PC-3 (cell line): Measurements from ENCODE around the gene IRX6. TPM values are rescaled to one million over a fixed set of nuclear protein-coding genes. Genes with fewer than 3 reads are reported as not detected.

Experiments used
- ATAC-seq: fragments of 200-7000 bp; cut with Tn5 transposase; 2 replicates; pipeline ENCODE4 v1.9.1; 2020; ENCODE audit warnings: mild to moderate bottlenecking, moderate library complexity
- BruUV-seq: library from RNA; stranded (reverse); fragments of 400-500 nt; replicated peaks from 2 replicates; lab custom pipeline; 2021; lab: Mats Ljungman, UMichigan
- CTCF ChIA-PET: fragments of 300-600 bp; sonication (Branson Sonifier 250); formaldehyde crosslinking; loops from one replicate; lab custom pipeline; 2022; ENCODE audit warnings: antibody characterized with exemption; lab: Charles Lee
- POLR2A ChIA-PET: fragments of 300-600 bp; sonication (Branson Sonifier 250); formaldehyde crosslinking; loops from one replicate; lab custom pipeline; 2022; ENCODE audit warnings: antibody characterized with exemption; ENCODE audit not compliant: unreplicated experiment; lab: Charles Lee
- DNase-seq: peaks from one replicate; pipeline ENCODE4 v3.0.0-alpha.2; 2015
- H2AFZ ChIP-seq: fragments of 300-600 bp; sonication (generic); 2 replicates; pipeline ENCODE4 v1.6.0; 2016; ENCODE audit warnings: antibody characterized with exemption, low read length
- H3F3A ChIP-seq: fragments of 300-600 bp; sonication (generic); one replicate; pipeline ENCODE4 v1.6.0; 2017; ENCODE audit warnings: antibody characterized with exemption, low read length, control low read depth, mild to moderate bottlenecking; ENCODE audit not compliant: unreplicated experiment
- H3K27ac ChIP-seq: fragments of 300-600 bp; sonication (generic); 2 replicates; pipeline ENCODE4 v1.5.1; 2016; ENCODE audit warnings: mild to moderate bottlenecking, low read length
- H3K27me3 ChIP-seq: fragments of 300-600 bp; sonication (generic); 2 replicates; pipeline ENCODE4 v1.6.1; 2016; ENCODE audit warnings: low read length, mixed read lengths
- H3K36me3 ChIP-seq: fragments of 300-600 bp; sonication (generic); 2 replicates; pipeline ENCODE4 v1.6.1; 2016; ENCODE audit warnings: low read depth, mixed run types, low read length, mixed read lengths
- H3K4me1 ChIP-seq: fragments of 300-600 bp; sonication (generic); 2 replicates; pipeline ENCODE4 v1.5.1; 2016; ENCODE audit warnings: low read length; ENCODE audit not compliant: insufficient read depth
- H3K4me2 ChIP-seq: fragments of 300-600 bp; sonication (generic); 2 replicates; pipeline ENCODE4 v1.6.0; 2016; ENCODE audit warnings: low read length
- H3K4me3 ChIP-seq: fragments of 300-600 bp; sonication (generic); 2 replicates; pipeline ENCODE4 v1.5.1; 2016; ENCODE audit warnings: mild to moderate bottlenecking, low read length, mixed read lengths
- H3K79me2 ChIP-seq: fragments of 300-600 bp; sonication (generic); 2 replicates; pipeline ENCODE4 v1.6.1; 2017; ENCODE audit warnings: low read length, mixed read lengths
- H3K9ac ChIP-seq: fragments of 300-600 bp; sonication (generic); 2 replicates; pipeline ENCODE4 v1.6.0; 2016; ENCODE audit warnings: mild to moderate bottlenecking, low read length
- H3K9me2 ChIP-seq: fragments of 300-600 bp; sonication (generic); replicated peaks from 2 replicates; pipeline ENCODE4 v1.6.1; 2016; ENCODE audit warnings: mixed run types, low read length, mixed read lengths
- H3K9me3 ChIP-seq: fragments of 300-600 bp; sonication (generic); 2 replicates; pipeline ENCODE4 v1.6.1; 2016; ENCODE audit warnings: low read length, mixed read lengths
- H4K20me1 ChIP-seq: fragments of 300-600 bp; sonication (generic); 2 replicates; pipeline ENCODE4 v1.6.1; 2016; ENCODE audit warnings: low read length, mixed read lengths
- EZH2 ChIP-seq: fragments of 300-600 bp; sonication (generic); IDR thresholded peaks from one replicate; pipeline ENCODE4 v1.6.1; 2017; ENCODE audit warnings: antibody characterized with exemption, mild to moderate bottlenecking, low read length; ENCODE audit not compliant: unreplicated experiment
- EZH2phosphoT487 ChIP-seq: fragments of 300-600 bp; sonication (generic); IDR thresholded peaks from 2 replicates; pipeline ENCODE4 v1.6.1; 2018; ENCODE audit warnings: mild to moderate bottlenecking, antibody characterized with exemption, low read length, borderline replicate concordance
- intact Hi-C: fragments of 100-400 bp; cut with micrococcal nuclease; formaldehyde crosslinking; loops from 2 replicates; pipeline ENCODE4 v1.9.0; 2023
- total RNA-seq: library from RNA; depleted of rRNA; stranded (reverse); fragments of >200 nt; gene quantifications from 2 replicates; pipeline ENCODE4 v1.2.3, GENCODE V29; 2014
- TF ChIP-seq, protein P1 (sequence below): fragments of 300-600 bp; sonication (generic); conservative IDR thresholded peaks from 2 replicates; pipeline ENCODE4 v1.5.1; 2017; ENCODE audit warnings: antibody characterized with exemption, low read depth, mild to moderate bottlenecking, low read length

Gene IRX6
- total RNA-seq, 1 experiment from 2014 or later, result not detected

DNA sequence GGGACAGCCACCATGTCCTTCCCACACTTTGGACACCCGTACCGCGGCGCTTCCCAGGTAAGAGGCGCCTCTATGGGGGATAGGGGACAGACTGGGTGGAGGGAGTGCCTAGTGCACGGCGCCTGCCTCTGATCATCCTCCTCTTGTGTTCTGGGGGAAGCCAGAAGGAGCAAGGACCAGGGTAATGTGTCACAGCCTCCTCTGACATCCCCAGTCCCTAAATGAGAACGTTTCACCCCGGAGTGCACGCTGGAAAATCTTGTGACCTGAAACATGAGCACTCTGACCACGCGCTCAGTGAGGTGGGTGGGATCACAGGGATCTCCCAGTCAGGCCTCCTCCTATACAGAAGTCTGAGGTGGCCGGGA, 1.1 kb downstream of the IRX6 start:
- no peaks in the 10 kb centered on the region for H3K36me3 ChIP-seq
- H3K27me3 ChIP-seq, result peaks cover 7% of the 10 kb centered on the region; the same call in 1 of the 2 replicates
- H3F3A ChIP-seq, result no peaks in the 10 kb centered on the region
- H3K79me2 ChIP-seq, result no peaks in the 10 kb centered on the region
- intact Hi-C loops, result no loop called here
- H4K20me1 ChIP-seq, result no peaks in the 10 kb centered on the region
- H3K4me2 ChIP-seq, result no peak overlapping the region
- no peaks in the 10 kb centered on the region for H3K4me1 ChIP-seq
- POLR2A ChIA-PET, result no interaction called here
- CTCF ChIA-PET, result no interaction called here
- H3K9me2 ChIP-seq, result no peaks in the 10 kb centered on the region
- H2AFZ ChIP-seq, result no peak overlapping the region
- no peak overlapping the region for H3K4me3 ChIP-seq
- no peak overlapping the region for H3K9ac ChIP-seq
- no peak for DNase-seq
- BruUV-seq, result no TSS peak
- no peaks in the 10 kb centered on the region for H3K9me3 ChIP-seq
- ATAC-seq, result no peak
- TF ChIP-seq EZH2phosphoT487 (no peak), EZH2 (no peak)
- TF ChIP-seq, protein P1, sequence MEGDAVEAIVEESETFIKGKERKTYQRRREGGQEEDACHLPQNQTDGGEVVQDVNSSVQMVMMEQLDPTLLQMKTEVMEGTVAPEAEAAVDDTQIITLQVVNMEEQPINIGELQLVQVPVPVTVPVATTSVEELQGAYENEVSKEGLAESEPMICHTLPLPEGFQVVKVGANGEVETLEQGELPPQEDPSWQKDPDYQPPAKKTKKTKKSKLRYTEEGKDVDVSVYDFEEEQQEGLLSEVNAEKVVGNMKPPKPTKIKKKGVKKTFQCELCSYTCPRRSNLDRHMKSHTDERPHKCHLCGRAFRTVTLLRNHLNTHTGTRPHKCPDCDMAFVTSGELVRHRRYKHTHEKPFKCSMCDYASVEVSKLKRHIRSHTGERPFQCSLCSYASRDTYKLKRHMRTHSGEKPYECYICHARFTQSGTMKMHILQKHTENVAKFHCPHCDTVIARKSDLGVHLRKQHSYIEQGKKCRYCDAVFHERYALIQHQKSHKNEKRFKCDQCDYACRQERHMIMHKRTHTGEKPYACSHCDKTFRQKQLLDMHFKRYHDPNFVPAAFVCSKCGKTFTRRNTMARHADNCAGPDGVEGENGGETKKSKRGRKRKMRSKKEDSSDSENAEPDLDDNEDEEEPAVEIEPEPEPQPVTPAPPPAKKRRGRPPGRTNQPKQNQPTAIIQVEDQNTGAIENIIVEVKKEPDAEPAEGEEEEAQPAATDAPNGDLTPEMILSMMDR, result no peak
- no peak overlapping the region for H3K27ac ChIP-seq

DNA sequence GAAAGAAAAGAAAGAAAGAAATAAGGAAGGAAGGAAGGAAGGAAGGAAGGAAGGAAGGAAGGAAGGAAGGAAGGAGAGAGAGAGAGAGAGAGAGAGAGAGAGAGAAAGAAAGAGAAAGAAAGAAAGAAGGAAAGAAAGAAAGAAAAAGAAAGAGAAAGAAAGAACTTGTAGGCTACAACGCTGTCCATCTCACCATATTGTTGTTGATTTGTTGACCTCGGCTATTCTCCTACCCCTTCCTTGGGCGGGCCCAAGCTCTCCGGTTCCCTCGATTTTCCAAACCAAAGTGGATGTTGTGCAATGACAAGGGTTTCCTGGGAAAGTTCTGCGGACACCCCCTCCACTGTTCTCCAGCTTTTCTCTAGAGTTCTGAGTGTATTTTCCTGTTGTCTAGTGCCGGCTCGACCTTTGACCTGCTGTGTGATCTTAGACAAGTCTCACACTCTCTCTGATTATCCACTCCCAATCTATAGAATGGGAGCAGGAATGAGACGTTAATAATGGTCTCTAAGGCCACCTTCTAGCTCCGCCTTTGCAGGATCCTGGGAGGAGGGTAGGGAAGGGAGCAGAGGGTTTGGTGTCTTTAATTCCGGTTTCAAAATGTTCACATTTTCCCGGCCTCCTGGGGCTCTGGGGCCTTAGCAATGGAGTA, 1.6 kb downstream of the IRX6 start:
- H3K9me2 ChIP-seq, result no peaks in the 10 kb centered on the region
- H3K79me2 ChIP-seq, result no peaks in the 10 kb centered on the region
- H3K36me3 ChIP-seq, result no peaks in the 10 kb centered on the region
- no peaks in the 10 kb centered on the region for H3K4me1 ChIP-seq
- no peaks in the 10 kb centered on the region for H3F3A ChIP-seq
- intact Hi-C loops, result no loop called here
- H3K27me3 ChIP-seq, result 0 out of 2 replicates have a peak, but pooled peaks cover 6% of the 10 kb centered on the region
- no peak overlapping the region for H3K4me3 ChIP-seq
- DNase-seq (no peak), ATAC-seq (no peak)
- no TSS peak for BruUV-seq
- H3K4me2 ChIP-seq, result no peak overlapping the region
- H2AFZ ChIP-seq, result no peak overlapping the region
- no peaks in the 10 kb centered on the region for H4K20me1 ChIP-seq
- no peak overlapping the region for H3K9ac ChIP-seq
- no peaks in the 10 kb centered on the region for H3K9me3 ChIP-seq
- ChIA-PET POLR2A (no interaction called here), CTCF (no interaction called here)
- H3K27ac ChIP-seq, result no peak overlapping the region
- TF ChIP-seq, protein P1, result no peak
- no peak for TF ChIP-seq EZH2phosphoT487
- TF ChIP-seq EZH2, result no peak
